Measurements from ENCODE around the gene ZNF385B. TPM values are rescaled to one million over a fixed set of nuclear protein-coding genes. Genes with fewer than 3 reads are reported as not detected.

Gene ZNF385B
- total RNA-seq, 1 donor: 1.1 TPM

DNA sequence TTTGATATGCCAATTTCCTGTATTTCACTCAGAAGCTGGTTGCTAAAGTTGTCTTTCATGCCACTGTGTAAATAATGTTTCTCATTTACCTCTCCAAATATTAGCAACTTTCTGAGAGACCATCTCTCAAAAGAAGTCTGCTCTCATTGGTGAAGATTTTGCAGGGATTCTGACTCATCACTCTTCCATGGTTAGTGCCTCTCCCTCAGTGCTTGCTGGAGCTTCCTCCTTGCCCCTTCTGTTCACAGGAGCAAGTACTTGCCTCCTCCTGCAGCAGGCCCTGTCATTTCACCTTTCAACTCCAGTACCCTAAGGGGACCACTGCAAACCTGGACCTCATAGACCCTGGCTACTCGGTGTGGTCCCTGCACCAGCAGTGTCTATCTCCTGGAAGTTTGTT lies 168.8 kb downstream of the ZNF385B start:
- H4K20me1 ChIP-seq (ENCODE audit: insufficient read depth, low read length): no peaks in the 10 kb centered on the region
- TF ChIP-seq, protein P1, sequence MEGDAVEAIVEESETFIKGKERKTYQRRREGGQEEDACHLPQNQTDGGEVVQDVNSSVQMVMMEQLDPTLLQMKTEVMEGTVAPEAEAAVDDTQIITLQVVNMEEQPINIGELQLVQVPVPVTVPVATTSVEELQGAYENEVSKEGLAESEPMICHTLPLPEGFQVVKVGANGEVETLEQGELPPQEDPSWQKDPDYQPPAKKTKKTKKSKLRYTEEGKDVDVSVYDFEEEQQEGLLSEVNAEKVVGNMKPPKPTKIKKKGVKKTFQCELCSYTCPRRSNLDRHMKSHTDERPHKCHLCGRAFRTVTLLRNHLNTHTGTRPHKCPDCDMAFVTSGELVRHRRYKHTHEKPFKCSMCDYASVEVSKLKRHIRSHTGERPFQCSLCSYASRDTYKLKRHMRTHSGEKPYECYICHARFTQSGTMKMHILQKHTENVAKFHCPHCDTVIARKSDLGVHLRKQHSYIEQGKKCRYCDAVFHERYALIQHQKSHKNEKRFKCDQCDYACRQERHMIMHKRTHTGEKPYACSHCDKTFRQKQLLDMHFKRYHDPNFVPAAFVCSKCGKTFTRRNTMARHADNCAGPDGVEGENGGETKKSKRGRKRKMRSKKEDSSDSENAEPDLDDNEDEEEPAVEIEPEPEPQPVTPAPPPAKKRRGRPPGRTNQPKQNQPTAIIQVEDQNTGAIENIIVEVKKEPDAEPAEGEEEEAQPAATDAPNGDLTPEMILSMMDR (IDR thresholded peaks at IDR 0.05; ENCODE audit: extremely low read depth, low read depth, low read length): no peak

DNA sequence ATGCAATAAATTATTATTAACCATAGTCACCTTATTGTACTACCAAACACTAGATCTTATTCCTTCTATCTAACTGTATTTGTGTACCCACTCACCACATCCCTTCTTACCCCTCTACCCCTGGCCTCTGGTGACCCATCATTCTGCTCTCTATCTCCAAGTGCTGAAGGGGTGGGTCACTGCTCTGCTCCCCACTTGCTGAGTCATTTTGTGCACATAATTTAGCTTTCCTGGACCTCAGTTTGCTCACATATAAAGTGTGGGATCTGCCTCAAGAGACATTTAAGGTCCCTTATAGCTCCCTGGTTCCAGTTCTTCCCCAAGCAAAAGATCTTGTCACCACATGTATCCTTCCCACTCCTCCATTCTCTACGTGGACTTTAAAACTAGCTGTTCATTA lies 169.4 kb downstream of the ZNF385B start:
- TF ChIP-seq, protein P1 (IDR thresholded peaks at IDR 0.05; ENCODE audit: extremely low read depth, low read depth, low read length): no peak
- H3K27me3 ChIP-seq (ENCODE audit: insufficient read depth, low read length): no peaks in the 10 kb centered on the region
- DNase-seq (ENCODE audit: insufficient read length, low spot score, missing footprints): no peak
- no peak overlapping the region for H2AFZ ChIP-seq (ENCODE audit: low read length)
- peaks cover 9% of the 10 kb centered on the region for H3K4me1 ChIP-seq (ENCODE audit: insufficient read depth, low read length)
- no peak overlapping the region for H3K4me2 ChIP-seq (ENCODE audit: insufficient read depth, low read length)
- no peaks in the 10 kb centered on the region for H4K20me1 ChIP-seq (ENCODE audit: insufficient read depth, low read length)
- H3K79me2 ChIP-seq (ENCODE audit: insufficient read depth, low read length): no peaks in the 10 kb centered on the region
- H3K27ac ChIP-seq (ENCODE audit: low read depth, low read length): no peak overlapping the region
- H3K36me3 ChIP-seq (ENCODE audit: insufficient read depth, low read length): no peaks in the 10 kb centered on the region
- H3K4me3 ChIP-seq (ENCODE audit: insufficient read depth, low read length): no peak overlapping the region
- no peaks in the 10 kb centered on the region for H3K9me3 ChIP-seq (ENCODE audit: low read depth, low read length)

More for the DNA sequence above, 168.8 kb downstream of the ZNF385B start:
- H3K4me1 ChIP-seq (ENCODE audit: insufficient read depth, low read length): peaks cover 5% of the 10 kb centered on the region
- DNase-seq (ENCODE audit: insufficient read length, low spot score, missing footprints): no peak
- no peak overlapping the region for H3K27ac ChIP-seq (ENCODE audit: low read depth, low read length)
- H2AFZ ChIP-seq (ENCODE audit: low read length): no peak overlapping the region
- H3K9me3 ChIP-seq (ENCODE audit: low read depth, low read length): no peaks in the 10 kb centered on the region
- no peaks in the 10 kb centered on the region for H3K36me3 ChIP-seq (ENCODE audit: insufficient read depth, low read length)
- no peaks in the 10 kb centered on the region for H3K79me2 ChIP-seq (ENCODE audit: insufficient read depth, low read length)
- H3K4me2 ChIP-seq (ENCODE audit: insufficient read depth, low read length): no peak overlapping the region
- no peak overlapping the region for H3K4me3 ChIP-seq (ENCODE audit: insufficient read depth, low read length)
- no peaks in the 10 kb centered on the region for H3K27me3 ChIP-seq (ENCODE audit: insufficient read depth, low read length)

DNA sequence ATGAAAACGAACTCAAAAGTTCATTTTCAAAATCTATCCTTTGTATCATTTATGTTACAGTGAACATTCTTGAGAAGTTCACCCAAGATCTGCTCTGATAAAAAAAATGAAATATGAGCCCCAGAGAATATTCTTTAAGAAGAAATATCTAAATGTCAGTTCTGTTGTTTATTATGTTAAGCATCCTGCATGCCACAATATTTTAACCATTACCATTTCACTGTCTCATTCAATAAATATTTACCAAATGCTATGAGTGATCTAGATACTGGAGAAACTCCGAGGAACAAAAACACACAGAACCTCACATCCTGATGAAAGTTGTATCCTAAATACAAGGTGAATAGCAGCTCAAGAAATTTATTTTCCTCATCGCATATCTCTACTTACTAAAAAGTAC lies 170.2 kb downstream of the ZNF385B start:
- no peak for DNase-seq (ENCODE audit: insufficient read length, low spot score, missing footprints)
- H4K20me1 ChIP-seq (ENCODE audit: insufficient read depth, low read length): no peaks in the 10 kb centered on the region
- no peak overlapping the region for H3K4me3 ChIP-seq (ENCODE audit: insufficient read depth, low read length)
- no peak overlapping the region for H3K4me2 ChIP-seq (ENCODE audit: insufficient read depth, low read length)
- no peaks in the 10 kb centered on the region for H3K27me3 ChIP-seq (ENCODE audit: insufficient read depth, low read length)
- H3K27ac ChIP-seq (ENCODE audit: low read depth, low read length): no peak overlapping the region
- H3K79me2 ChIP-seq (ENCODE audit: insufficient read depth, low read length): no peaks in the 10 kb centered on the region
- peaks cover 11% of the 10 kb centered on the region for H3K4me1 ChIP-seq (ENCODE audit: insufficient read depth, low read length)
- TF ChIP-seq, protein P1 (IDR thresholded peaks at IDR 0.05; ENCODE audit: extremely low read depth, low read depth, low read length): no peak
- H3K9me3 ChIP-seq (ENCODE audit: low read depth, low read length): no peaks in the 10 kb centered on the region
- no peak overlapping the region for H2AFZ ChIP-seq (ENCODE audit: low read length)
- no peaks in the 10 kb centered on the region for H3K36me3 ChIP-seq (ENCODE audit: insufficient read depth, low read length)

DNA sequence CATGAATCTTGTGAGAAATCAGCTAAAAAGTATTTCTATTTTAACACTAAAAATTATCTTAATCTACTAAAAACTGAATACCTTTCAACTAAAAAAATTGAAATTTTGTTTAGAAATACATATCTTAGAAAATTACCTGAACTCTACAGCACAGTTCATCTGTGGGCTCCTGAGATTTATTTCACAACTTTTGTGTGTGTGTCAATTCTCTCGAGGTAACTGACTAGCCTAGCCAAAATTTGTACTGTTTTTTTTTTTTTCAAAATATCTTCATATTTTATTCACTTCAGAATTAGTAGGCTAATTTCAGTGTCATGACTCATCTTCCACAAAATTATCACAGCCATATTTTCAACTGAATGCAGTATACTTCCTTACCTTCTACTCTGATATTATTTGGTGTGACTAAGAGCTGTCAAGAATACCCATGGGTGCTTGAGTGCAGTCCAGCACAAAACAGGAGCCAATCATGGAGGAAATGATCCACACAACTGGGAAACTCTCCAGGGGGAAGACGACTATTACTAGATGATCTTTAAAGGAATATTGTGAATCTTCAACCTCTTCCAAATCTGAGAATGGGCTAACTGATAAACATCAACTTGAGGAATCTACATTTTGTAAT lies 174.6 kb downstream of the ZNF385B start:
- Histone ChIP-seq H2AFZ (ENCODE audit: low read length) (no peak overlapping the region), H3K27me3 (ENCODE audit: insufficient read depth, low read length) (no peaks in the 10 kb centered on the region), H3K9me3 (ENCODE audit: low read depth, low read length) (no peaks in the 10 kb centered on the region), H4K20me1 (ENCODE audit: insufficient read depth, low read length) (no peaks in the 10 kb centered on the region), H3K4me1 (ENCODE audit: insufficient read depth, low read length) (peaks cover 6% of the 10 kb centered on the region), H3K4me3 (ENCODE audit: insufficient read depth, low read length) (no peak overlapping the region), H3K27ac (ENCODE audit: low read depth, low read length) (no peak overlapping the region), H3K36me3 (ENCODE audit: insufficient read depth, low read length) (no peaks in the 10 kb centered on the region), H3K4me2 (ENCODE audit: insufficient read depth, low read length) (peak overlapping the region; percentile 4), H3K79me2 (ENCODE audit: insufficient read depth, low read length) (no peaks in the 10 kb centered on the region)
- TF ChIP-seq, protein P1 (IDR thresholded peaks at IDR 0.05; ENCODE audit: extremely low read depth, low read depth, low read length): no peak
- peak; percentile 31 for DNase-seq (ENCODE audit: insufficient read length, low spot score, missing footprints)

Data from osteoblast (primary cell).